Gastroesophageal sphincter (tissue), 3 donors: Measurements from ENCODE around the gene AFF2.

Source experiments
- EP300 ChIP-seq: sonication (generic); formaldehyde crosslinking; IDR thresholded peaks from one replicate; pipeline ENCODE4 v1.6.1; 2017; ENCODE audit warnings: antibody characterized with exemption, mild to moderate bottlenecking
- POLR2A ChIP-seq, 2 donors: fragments of 450-650 bp; IDR thresholded peaks; one replicate each; pipeline ENCODE4 v1.6.1; 2017; ENCODE audit warnings: antibody characterized with exemption in 2 of 2, mild to moderate bottlenecking in 2 of 2, moderate library complexity in 1 of 2
- TF ChIP-seq, protein P1 (sequence below), 4 experiments: fragments of 200-600 bp in 2 of 4; fragments of 450-650 bp in 2 of 4; sonication (generic) in 1 of 4; IDR thresholded peaks; one replicate each; pipeline ENCODE4 v1.5.1; 2017 to 2019; ENCODE audit warnings: antibody characterized with exemption in 4 of 4, mild to moderate bottlenecking in 2 of 4, moderate library complexity in 2 of 4

- TF ChIP-seq, protein P1, sequence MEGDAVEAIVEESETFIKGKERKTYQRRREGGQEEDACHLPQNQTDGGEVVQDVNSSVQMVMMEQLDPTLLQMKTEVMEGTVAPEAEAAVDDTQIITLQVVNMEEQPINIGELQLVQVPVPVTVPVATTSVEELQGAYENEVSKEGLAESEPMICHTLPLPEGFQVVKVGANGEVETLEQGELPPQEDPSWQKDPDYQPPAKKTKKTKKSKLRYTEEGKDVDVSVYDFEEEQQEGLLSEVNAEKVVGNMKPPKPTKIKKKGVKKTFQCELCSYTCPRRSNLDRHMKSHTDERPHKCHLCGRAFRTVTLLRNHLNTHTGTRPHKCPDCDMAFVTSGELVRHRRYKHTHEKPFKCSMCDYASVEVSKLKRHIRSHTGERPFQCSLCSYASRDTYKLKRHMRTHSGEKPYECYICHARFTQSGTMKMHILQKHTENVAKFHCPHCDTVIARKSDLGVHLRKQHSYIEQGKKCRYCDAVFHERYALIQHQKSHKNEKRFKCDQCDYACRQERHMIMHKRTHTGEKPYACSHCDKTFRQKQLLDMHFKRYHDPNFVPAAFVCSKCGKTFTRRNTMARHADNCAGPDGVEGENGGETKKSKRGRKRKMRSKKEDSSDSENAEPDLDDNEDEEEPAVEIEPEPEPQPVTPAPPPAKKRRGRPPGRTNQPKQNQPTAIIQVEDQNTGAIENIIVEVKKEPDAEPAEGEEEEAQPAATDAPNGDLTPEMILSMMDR (IDR thresholded peaks at IDR 0.05), result no peak
- no peak for TF ChIP-seq POLR2A (IDR thresholded peaks at IDR 0.05)
- no peak for TF ChIP-seq EP300
These were observed 197.8 kb downstream of the AFF2 start for GRCh38 chrX:148698221-148698620.
